Loucy (cell line): ENCODE measurements around the gene MROH8.

Experiments used
- H2AFZ ChIP-seq: fragments of 200-600 bp; sonication (generic); 2 replicates; pipeline ENCODE4 v1.6.0; 2016; ENCODE audit warnings: antibody characterized with exemption, mild to moderate bottlenecking, low read length, moderate library complexity
- H3F3A ChIP-seq: fragments of 200-600 bp; 2 replicates; pipeline ENCODE4 v1.6.0; 2016; ENCODE audit warnings: antibody characterized with exemption, low read depth, mild to moderate bottlenecking
- H3K27me3 ChIP-seq: fragments of 200-600 bp; sonication (generic); 2 replicates; pipeline ENCODE4 v1.6.1; 2014; ENCODE audit warnings: low read length, mild to moderate bottlenecking; ENCODE audit not compliant: insufficient read depth, poor library complexity, severe bottlenecking
- H3K36me3 ChIP-seq: fragments of 200-600 bp; sonication (generic); 2 replicates; pipeline ENCODE4 v1.6.1; 2016; ENCODE audit warnings: low read length; ENCODE audit not compliant: insufficient read depth
- H3K4me1 ChIP-seq: fragments of 200-600 bp; sonication (generic); 2 replicates; pipeline ENCODE4 v1.5.1; 2014; ENCODE audit warnings: low read length, mild to moderate bottlenecking; ENCODE audit not compliant: insufficient read depth, poor library complexity, severe bottlenecking
- H3K4me2 ChIP-seq: fragments of 200-600 bp; sonication (generic); 2 replicates; pipeline ENCODE4 v1.6.0; 2014; ENCODE audit warnings: antibody characterized with exemption, low read length, low read depth, mild to moderate bottlenecking; ENCODE audit not compliant: poor library complexity, severe bottlenecking
- H3K4me3 ChIP-seq: fragments of 200-600 bp; sonication (generic); 2 replicates; pipeline ENCODE4 v1.5.1; 2014; ENCODE audit warnings: low read length, mild to moderate bottlenecking, mixed read lengths; ENCODE audit not compliant: poor library complexity, severe bottlenecking
- H3K79me2 ChIP-seq: fragments of 200-600 bp; sonication (generic); 2 replicates; pipeline ENCODE4 v1.6.1; 2014; ENCODE audit warnings: low read length; ENCODE audit not compliant: insufficient read depth
- H3K9ac ChIP-seq: fragments of 200-600 bp; sonication (generic); 2 replicates; pipeline ENCODE4 v1.6.0; 2014; ENCODE audit warnings: mild to moderate bottlenecking, low read depth, low read length, moderate library complexity; ENCODE audit not compliant: poor library complexity, severe bottlenecking
- H3K9me2 ChIP-seq: fragments of 200-600 bp; sonication (generic); replicated peaks from 2 replicates; pipeline ENCODE4 v1.6.1; 2016; ENCODE audit warnings: low read depth, low read length, mixed read lengths
- H3K9me3 ChIP-seq: fragments of 200-600 bp; sonication (generic); 2 replicates; pipeline ENCODE4 v1.6.1; 2014; ENCODE audit warnings: mild to moderate bottlenecking, antibody characterized with exemption, low read length, low read depth; ENCODE audit not compliant: insufficient read depth
- H4K20me1 ChIP-seq: fragments of 200-600 bp; sonication (generic); 2 replicates; pipeline ENCODE4 v1.6.0; 2014; ENCODE audit warnings: antibody characterized with exemption, low read length, mild to moderate bottlenecking; ENCODE audit not compliant: insufficient read depth, poor library complexity, severe bottlenecking
- CTCF ChIP-seq: fragments of 200-600 bp; sonication (generic); conservative IDR thresholded peaks from 2 replicates; pipeline ENCODE4 v1.5.1; 2014; ENCODE audit warnings: mild to moderate bottlenecking, antibody characterized with exemption, low read length
- EZH2phosphoT487 ChIP-seq: fragments of 200-600 bp; IDR thresholded peaks from 2 replicates; pipeline ENCODE4 v1.6.1; 2018; ENCODE audit warnings: antibody characterized with exemption, mild to moderate bottlenecking, moderate library complexity, borderline replicate concordance

Gene MROH8

GRCh38 chr20:37204056-37204455, 24.7 kb upstream of the MROH8 start:
- Histone ChIP-seq H3K79me2 (peaks cover 14% of the 10 kb centered on the region), H3K27me3 (no peaks in the 10 kb centered on the region), H3K36me3 (peaks cover 97% of the 10 kb centered on the region), H3F3A (no peaks in the 10 kb centered on the region), H4K20me1 (peaks cover 8% of the 10 kb centered on the region), H3K4me1 (no peaks in the 10 kb centered on the region), H3K9me2 (no peaks in the 10 kb centered on the region), H3K4me3 (no peak overlapping the region), H3K9ac (no peak overlapping the region), H3K4me2 (no peak overlapping the region), H3K9me3 (no peaks in the 10 kb centered on the region), H2AFZ (no peak overlapping the region)
- TF ChIP-seq EZH2phosphoT487 = no peak

DNA sequence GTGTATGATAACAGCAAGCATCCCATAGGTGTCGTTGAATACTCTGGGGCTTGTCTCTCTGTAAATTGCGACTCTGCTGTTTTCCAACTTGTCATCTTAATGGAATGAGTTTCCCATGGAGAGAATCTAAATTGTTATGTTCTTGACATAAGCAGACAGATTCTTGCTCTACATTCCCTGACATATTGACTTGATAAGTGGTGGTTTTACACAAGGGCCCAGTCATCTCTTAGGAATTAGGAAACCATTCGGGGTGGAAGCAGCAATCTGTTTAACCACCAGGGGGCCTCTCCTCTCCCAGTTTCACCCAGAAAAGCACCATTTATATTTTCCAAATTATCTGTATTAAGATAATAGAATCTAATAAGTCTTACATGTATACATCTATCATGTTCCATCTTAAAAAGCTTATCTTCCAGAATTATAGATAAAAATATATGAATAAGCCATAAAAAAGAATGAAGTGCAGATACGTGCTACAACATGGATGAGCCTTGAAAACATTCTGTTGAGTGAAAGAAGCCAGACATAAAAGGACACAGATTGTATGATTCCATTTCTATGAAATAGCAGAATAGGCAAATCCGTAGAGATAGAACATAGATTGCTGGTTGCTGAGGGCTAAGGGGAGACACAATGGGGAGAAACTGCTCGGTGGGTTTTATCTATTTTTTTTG, 23.1 kb upstream of the MROH8 start:
- H3K27me3 ChIP-seq = no peaks in the 10 kb centered on the region
- no peaks in the 10 kb centered on the region for H3K9me2 ChIP-seq
- H4K20me1 ChIP-seq = peaks cover 22% of the 10 kb centered on the region
- H2AFZ ChIP-seq = no peak overlapping the region
- no peaks in the 10 kb centered on the region for H3K4me1 ChIP-seq
- H3K4me3 ChIP-seq = no peak overlapping the region
- H3K9me3 ChIP-seq = no peaks in the 10 kb centered on the region
- TF ChIP-seq EZH2phosphoT487 (no peak), CTCF (peak; percentile 82)
- peaks cover 97% of the 10 kb centered on the region for H3K36me3 ChIP-seq
- H3K4me2 ChIP-seq = no peak overlapping the region
- no peaks in the 10 kb centered on the region for H3F3A ChIP-seq
- H3K9ac ChIP-seq = no peak overlapping the region
- H3K79me2 ChIP-seq = peaks cover 30% of the 10 kb centered on the region

DNA sequence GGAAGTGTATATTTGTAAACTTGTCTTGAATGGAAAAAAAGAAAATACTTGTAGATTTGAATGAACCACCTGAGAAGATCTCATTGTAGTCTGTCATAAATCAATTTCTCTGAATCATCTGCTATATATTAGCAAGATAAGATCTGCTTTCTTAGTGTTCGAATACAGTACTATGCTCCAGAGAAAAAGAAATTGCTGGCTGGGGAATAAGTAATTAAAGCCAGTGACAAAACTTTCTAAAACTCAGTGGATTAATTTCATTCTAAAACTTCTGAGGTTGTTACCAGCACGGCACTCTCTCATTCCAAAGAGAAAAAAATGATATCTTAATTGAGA, 22.4 kb upstream of the MROH8 start:
- peaks cover 36% of the 10 kb centered on the region for H3K79me2 ChIP-seq
- TF ChIP-seq CTCF (no peak), EZH2phosphoT487 (no peak)
- peaks cover 97% of the 10 kb centered on the region for H3K36me3 ChIP-seq

More for the DNA sequence above, 22.4 kb upstream of the MROH8 start:
- no peak overlapping the region for H3K9ac ChIP-seq
- no peaks in the 10 kb centered on the region for H3K27me3 ChIP-seq
- no peaks in the 10 kb centered on the region for H3K9me2 ChIP-seq
- H3K4me2 ChIP-seq = no peak overlapping the region
- no peak overlapping the region for H3K4me3 ChIP-seq
- no peaks in the 10 kb centered on the region for H3F3A ChIP-seq
- no peaks in the 10 kb centered on the region for H3K4me1 ChIP-seq
- H4K20me1 ChIP-seq = peaks cover 28% of the 10 kb centered on the region
- H3K9me3 ChIP-seq = no peaks in the 10 kb centered on the region
- H2AFZ ChIP-seq = no peak overlapping the region
